H1 (cell line): Measurements from ENCODE around the gene SLC25A30. TPM values are rescaled to one million over a fixed set of nuclear protein-coding genes. Genes with fewer than 3 reads are reported as not detected.

Experiments
- CTCF ChIA-PET: fragments of 300-600 bp; sonication (Branson Sonifier 250); formaldehyde crosslinking; loops from one replicate; lab custom pipeline; 2021; ENCODE audit not compliant: partially characterized antibody; lab: Charles Lee
- POLR2A ChIA-PET: fragments of 300-600 bp; sonication (Branson Sonifier 250); formaldehyde crosslinking; loops from one replicate; lab custom pipeline; 2021; ENCODE audit warnings: inconsistent platforms; ENCODE audit not compliant: partially characterized antibody; lab: Charles Lee
- DNase-seq, 2 experiments: peaks; one replicate each; pipeline versions ENCODE4 v3.0.0 to v3.0.0-alpha.2; 2010 to 2022; ENCODE audit warnings: low spot score in 2 of 2, low read depth in 1 of 2, mixed read lengths in 1 of 2
- FAIRE-seq: peaks from 2 replicates; lab custom pipeline; 2011; peaks lifted over from hg19 to GRCh38; lab: Jason Lieb, UNC
- H2AFZ ChIP-seq: 2 replicates; pipeline ENCODE4 v1.8.1; 2012; ENCODE audit warnings: low read length, inconsistent platforms
- H2AK5ac ChIP-seq: 2 replicates; pipeline ENCODE4 v1.6.1; 2013; ENCODE audit warnings: low read depth, low read length
- H2BK120ac ChIP-seq: replicated peaks from 2 replicates; pipeline ENCODE3; 2013; ENCODE audit warnings: low read depth, low read length, inconsistent platforms
- H2BK12ac ChIP-seq: 2 replicates; pipeline ENCODE4 v1.6.1; 2013; ENCODE audit warnings: low read depth, low read length
- H2BK15ac ChIP-seq: 2 replicates; pipeline ENCODE4 v1.6.1; 2013; ENCODE audit warnings: low read length
- H2BK20ac ChIP-seq: 2 replicates; pipeline ENCODE4 v1.6.1; 2013; ENCODE audit warnings: low read length
- H2BK5ac ChIP-seq: 2 replicates; pipeline ENCODE4 v1.6.1; 2013; ENCODE audit warnings: low read depth, low read length
- H3K14ac ChIP-seq: 2 replicates; pipeline ENCODE4 v1.6.1; 2013; ENCODE audit warnings: inconsistent platforms; ENCODE audit not compliant: insufficient read length
- H3K18ac ChIP-seq: 2 replicates; pipeline ENCODE4 v1.6.1; 2013; ENCODE audit warnings: low read length; ENCODE audit errors: extremely low read depth
- H3K23ac ChIP-seq: 2 replicates; pipeline ENCODE4 v1.6.1; 2013; ENCODE audit warnings: inconsistent platforms; ENCODE audit not compliant: insufficient read length
- H3K23me2 ChIP-seq: 2 replicates; pipeline ENCODE4 v1.6.1; 2013; ENCODE audit warnings: low read depth, low read length
- H3K27ac ChIP-seq: 2 replicates; pipeline ENCODE4 v1.6.1; 2011; ENCODE audit warnings: low read depth, low read length, inconsistent platforms
- H3K27me3 ChIP-seq, 4 experiments: replicated peaks in 1 of 4; 1 replicate in 1 of 4; 2 replicates in 3 of 4; pipeline versions ENCODE4 v1.6.1 to v1.8.1; 2011 to 2013; ENCODE audit warnings: low read length in 3 of 4, mild to moderate bottlenecking in 3 of 4, inconsistent platforms in 2 of 4, mixed read lengths in 2 of 4, moderate library complexity in 1 of 4; ENCODE audit not compliant: control insufficient read depth in 3 of 4, insufficient read depth in 3 of 4; ENCODE audit errors: extremely low read depth in 1 of 4
- H3K36me3 ChIP-seq, 4 experiments: 2 replicates each; pipeline versions ENCODE4 v1.6.1 to v1.8.1; 2011 to 2013; ENCODE audit warnings: mild to moderate bottlenecking in 4 of 4, low read length in 3 of 4, moderate library complexity in 2 of 4, control low read depth in 1 of 4, inconsistent platforms in 1 of 4; ENCODE audit not compliant: insufficient read depth in 4 of 4, control insufficient read depth in 2 of 4
- H3K4ac ChIP-seq: replicated peaks from 2 replicates; pipeline ENCODE3; 2013; ENCODE audit warnings: low read length, low read depth, mixed read lengths, inconsistent platforms; ENCODE audit not compliant: insufficient read length
- H3K4me1 ChIP-seq, 4 experiments: replicated peaks in 1 of 4; 1 replicate in 1 of 4; 2 replicates in 3 of 4; pipeline versions ENCODE4 v1.6.1 to v1.8.1; 2011 to 2013; ENCODE audit warnings: low read length in 3 of 4, inconsistent platforms in 2 of 4, mixed read lengths in 1 of 4; ENCODE audit not compliant: insufficient read depth in 4 of 4, control insufficient read depth in 3 of 4
- H3K4me2 ChIP-seq, 2 experiments: 2 replicates each; pipeline versions ENCODE4 v1.6.1 to v1.8.1; 2011 to 2013; ENCODE audit warnings: low read depth in 2 of 2, low read length in 2 of 2, control low read depth in 1 of 2, inconsistent platforms in 1 of 2, mild to moderate bottlenecking in 1 of 2; ENCODE audit not compliant: insufficient read depth in 1 of 2
- H3K4me3 ChIP-seq, 4 experiments: fragments of 200-600, 300-600 bp in 1 of 4; sonication (generic), shearing (Covaris generic), sonication (Bioruptor Twin) in 1 of 4; 2 replicates each; pipeline versions ENCODE4 v1.5.1 to v1.8.1; 2011 to 2016; ENCODE audit warnings: low read length in 4 of 4, low read depth in 3 of 4, control low read depth in 2 of 4, inconsistent platforms in 2 of 4, mild to moderate bottlenecking in 2 of 4, mixed read lengths in 1 of 4, moderate library complexity in 1 of 4; ENCODE audit not compliant: insufficient read depth in 2 of 4; ENCODE audit errors: extremely low read depth in 1 of 4
- H3K56ac ChIP-seq: replicated peaks from 2 replicates; pipeline ENCODE3; 2013; ENCODE audit warnings: low read depth, mild to moderate bottlenecking, mixed read lengths, low read length, inconsistent platforms; ENCODE audit not compliant: insufficient read length
- H3K79me1 ChIP-seq: 2 replicates; pipeline ENCODE4 v1.6.1; 2013; ENCODE audit warnings: low read depth, low read length, control low read depth
- H3K79me2 ChIP-seq, 2 experiments: 2 replicates each; pipeline versions ENCODE4 v1.6.1 to v1.8.1; 2012 to 2013; ENCODE audit warnings: low read length in 2 of 2, mild to moderate bottlenecking in 2 of 2, inconsistent platforms in 1 of 2; ENCODE audit not compliant: insufficient read depth in 2 of 2, control insufficient read depth in 1 of 2
- H3K9ac ChIP-seq, 4 experiments: replicated peaks in 1 of 4; 1 replicate in 1 of 4; 2 replicates in 3 of 4; pipeline versions ENCODE4 v1.6.1 to v1.8.1; 2011 to 2013; ENCODE audit warnings: low read depth in 3 of 4, low read length in 3 of 4, control low read depth in 2 of 4, mild to moderate bottlenecking in 2 of 4, moderate library complexity in 2 of 4, inconsistent platforms in 1 of 4; ENCODE audit errors: extremely low read depth in 1 of 4
- H3K9me3 ChIP-seq, 2 experiments: 2 replicates each; pipeline versions ENCODE4 v1.6.1 to v1.8.1; 2012 to 2013; ENCODE audit warnings: mild to moderate bottlenecking in 2 of 2, moderate library complexity in 2 of 2, control low read depth in 1 of 2, inconsistent platforms in 1 of 2, low read depth in 1 of 2, low read length in 1 of 2, mixed read lengths in 1 of 2; ENCODE audit not compliant: insufficient read depth in 2 of 2
- H4K20me1 ChIP-seq, 2 experiments: replicated peaks in 1 of 2; 2 replicates each; pipeline versions ENCODE3 to v1.8.1; 2011 to 2013; ENCODE audit warnings: inconsistent platforms in 2 of 2, low read length in 2 of 2, mild to moderate bottlenecking in 1 of 2; ENCODE audit not compliant: insufficient read depth in 2 of 2, control insufficient read depth in 1 of 2
- H4K5ac ChIP-seq: 2 replicates; pipeline ENCODE4 v1.6.1; 2013; ENCODE audit warnings: low read length, low read depth, mixed read lengths, inconsistent platforms; ENCODE audit not compliant: insufficient read length
- H4K8ac ChIP-seq: 2 replicates; pipeline ENCODE4 v1.8.0; 2013; ENCODE audit warnings: mild to moderate bottlenecking, moderate library complexity, low read length, inconsistent platforms; ENCODE audit not compliant: insufficient read depth; ENCODE audit errors: extremely low read depth
- H4K91ac ChIP-seq: replicated peaks from 2 replicates; pipeline ENCODE3; 2013; ENCODE audit warnings: low read length, mixed read lengths, inconsistent platforms; ENCODE audit not compliant: insufficient read length
- ASH2L ChIP-seq: fragments of 200-600, 300-600 bp; sonication (generic); IDR thresholded peaks from one replicate; pipeline ENCODE4 v1.7.1; 2017; ENCODE audit warnings: low read length
- CTBP2 ChIP-seq: IDR thresholded peaks from 2 replicates; pipeline ENCODE4 v1.7.0; 2011; ENCODE audit warnings: borderline replicate concordance, mild to moderate bottlenecking, moderate library complexity, mixed read lengths, low read length; ENCODE audit not compliant: insufficient read depth, insufficient read length
- EP300 ChIP-seq, 2 experiments: IDR thresholded peaks; 1 replicate in 1 of 2; 2 replicates in 1 of 2; pipeline ENCODE4 v1.6.1; 2011 to 2012; ENCODE audit warnings: low read depth in 2 of 2, low read length in 2 of 2, mild to moderate bottlenecking in 2 of 2, borderline replicate concordance in 1 of 2, inconsistent platforms in 1 of 2, moderate library complexity in 1 of 2
- GTF2F1 ChIP-seq: IDR thresholded peaks from 2 replicates; pipeline ENCODE4 v1.6.1; 2012; ENCODE audit warnings: low read depth, low read length, improper control_type of control experiment, borderline replicate concordance
- HDAC6 ChIP-seq: IDR thresholded peaks from one replicate; pipeline ENCODE4 v1.7.1; 2012; ENCODE audit warnings: low read depth, mild to moderate bottlenecking, inconsistent platforms, low read length, moderate library complexity
- KDM1A ChIP-seq: fragments of 200-600, 300-600 bp; sonication (generic); IDR thresholded peaks from 2 replicates; pipeline ENCODE4 v1.7.1; 2016; ENCODE audit warnings: mild to moderate bottlenecking, low read length, borderline replicate concordance
- POLR2A ChIP-seq, 2 experiments: IDR thresholded peaks; 1 replicate in 1 of 2; 2 replicates in 1 of 2; pipeline ENCODE4 v1.6.1; 2011; ENCODE audit warnings: low read depth in 2 of 2, low read length in 2 of 2, mild to moderate bottlenecking in 2 of 2; ENCODE audit errors: control extremely low read depth in 1 of 2
- RBBP5 ChIP-seq: IDR thresholded peaks from 2 replicates; pipeline ENCODE4 v1.7.1; 2012; ENCODE audit warnings: low read depth, mild to moderate bottlenecking, inconsistent platforms, low read length, moderate library complexity, borderline replicate concordance
- SP1 ChIP-seq: IDR thresholded peaks from 2 replicates; pipeline ENCODE4 v1.6.1; 2011; ENCODE audit warnings: low read depth, low read length
- SUZ12 ChIP-seq: fragments of 200-600 bp; sonication (generic); IDR thresholded peaks from 2 replicates; pipeline ENCODE4 v1.6.1; 2012; ENCODE audit warnings: mild to moderate bottlenecking, inconsistent platforms, low read length, moderate library complexity, mixed read lengths
- TBP ChIP-seq: IDR thresholded peaks from 2 replicates; pipeline ENCODE4 v1.6.1; 2011; ENCODE audit warnings: low read depth, low read length, improper control_type of control experiment
- TCF12 ChIP-seq: IDR thresholded peaks from 2 replicates; pipeline ENCODE4 v1.6.1; 2011; ENCODE audit warnings: low read depth, mild to moderate bottlenecking, low read length
- TEAD4 ChIP-seq: IDR thresholded peaks from 2 replicates; pipeline ENCODE4 v1.6.1; 2012; ENCODE audit warnings: low read depth, low read length, inconsistent platforms, mixed read lengths
- ZNF274 ChIP-seq: IDR thresholded peaks from 2 replicates; pipeline ENCODE4 v1.7.0; 2012; ENCODE audit warnings: low read length, borderline replicate concordance; ENCODE audit errors: extremely low read depth
- WGBS, 2 experiments: shearing (Covaris generic) in 1 of 2; methylation state at CpG; one replicate each; pipeline versions ENCODE4 v1.1.6 to v1.1.7; 2013 to 2015; ENCODE audit warnings: low lambda C conversion rate in 2 of 2, mixed read lengths in 2 of 2, inconsistent platforms in 1 of 2, low coverage in 1 of 2, missing lambda C conversion rate in 1 of 2; ENCODE audit not compliant: insufficient replicate concordance in 2 of 2, insufficient coverage in 1 of 2, insufficient read length in 1 of 2; ENCODE audit errors: extremely low coverage in 1 of 2, missing lambda C conversion rate in 1 of 2; 5-methylcytosine and 5-hydroxymethylcytosine counted together
- polyA plus RNA-seq, 7 experiments: library from polyadenylated mRNA; depleted of rRNA in 3 of 7; stranded (reverse) in 5 of 7; unstranded in 2 of 7; fragments of >200 nt in 5 of 7; fragments of 200-250 nt in 2 of 7; gene quantifications; 1 replicate in 5 of 7; 2 replicates in 1 of 7; 4 replicates in 1 of 7; pipeline versions ENCODE4 v1.2.1 to v1.2.3, GENCODE V29; 2011 to 2013; ENCODE audit warnings: missing spikeins in 2 of 7, mixed read lengths in 2 of 7
- total RNA-seq: library from RNA; stranded (reverse); fragmentation: NEBNext Ultra II Directional; extraction: Animal tissue kit (Norgen Biotek cat#: 25700); gene quantifications from 2 replicates; pipeline ENCODE4 v1.2.1, GENCODE V29; 2021

SLC25A30 gene
- total and polyA plus RNA-seq, 2 of the 8 experiments (the other 6 are each of a cell fraction or from before 2014, with no cell fraction given), result 2.1 to 8.7 TPM

DNA sequence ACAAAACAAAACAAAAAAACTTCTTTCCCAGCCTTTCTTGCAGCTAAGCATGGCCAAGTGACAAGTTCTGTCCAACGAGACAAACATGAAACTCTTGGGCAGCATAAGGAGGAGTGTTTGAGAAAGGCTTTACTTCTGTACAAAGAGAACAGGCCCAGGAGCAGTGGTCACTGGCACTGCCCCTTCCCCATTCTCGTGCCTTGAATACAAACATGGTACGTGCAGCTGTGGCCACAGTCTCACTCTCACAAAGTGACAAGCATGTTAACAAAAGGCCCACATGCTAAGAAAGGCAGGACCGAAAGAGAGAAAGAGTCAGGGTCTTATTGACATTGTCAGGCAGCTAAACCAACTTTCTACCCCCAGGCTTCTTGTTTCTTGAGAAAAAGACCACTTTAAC lies 19.8 kb upstream of the SLC25A30 start:
- Histone ChIP-seq H3K23me2 (no peaks in the 10 kb centered on the region), H2BK12ac (no peak overlapping the region), H3K14ac (no peak overlapping the region), H3K4ac (no peak overlapping the region), H3K4me3 (no peak overlapping the region), H2AFZ (no peak overlapping the region), H3K9ac (no peak overlapping the region), H3K23ac (no peak overlapping the region), H3K36me3 (no peaks in the 10 kb centered on the region), H2BK5ac (no peak overlapping the region), H4K8ac (no peak overlapping the region), H2BK20ac (no peak overlapping the region), H4K91ac (no peak overlapping the region), H2BK120ac (no peak overlapping the region), H3K79me2 (no peaks in the 10 kb centered on the region), H4K5ac (no peak overlapping the region), H3K18ac (no peak overlapping the region), H3K27ac (no peak overlapping the region), H3K4me1 (peaks cover 0 to 3% (median 0%) of the 10 kb centered on the region in 4 experiments; a peak in 1 of 7 replicates), H3K56ac (no peak overlapping the region), H3K9me3 (no peaks in the 10 kb centered on the region), H3K27me3 (no peaks in the 10 kb centered on the region), H2AK5ac (no peak overlapping the region), H2BK15ac (no peak overlapping the region), H3K79me1 (no peaks in the 10 kb centered on the region), H4K20me1 (no peaks in the 10 kb centered on the region), H3K4me2 (no peak overlapping the region)
- ChIA-PET CTCF (interaction anchor here (0.7 kb wide), 1 partner anchor 77 kb away, joined by 3 read pairs; no protein-coding TSS in a partner anchor), POLR2A (interaction anchor here (2.1 kb wide), 1 partner anchor 27 kb away, joined by 4 read pairs; the partner anchor contains the start of gene COG3)
- FAIRE-seq (no peak), DNase-seq (no peak)
- WGBS, 2 experiments, result 82% methylated on average over 4 of the region's 4 CpGs; no CpG with 5 or more reads in 1 of the 2 experiments
- TF ChIP-seq SP1 (no peak), POLR2A (IDR thresholded peaks at IDR 0.05; ENCODE audit: control extremely low read depth in 1 of 2, low read depth in 2 of 2, low read length in 2 of 2) (no peak), GTF2F1 (no peak), TEAD4 (no peak), TCF12 (no peak), RBBP5 (no peak), KDM1A (no peak), ZNF274 (no peak), CTBP2 (no peak), HDAC6 (no peak), TBP (no peak), ASH2L (no peak), EP300 (IDR thresholded peaks at IDR 0.05; ENCODE audit: borderline replicate concordance in 1 of 2, low read depth in 2 of 2, low read length in 2 of 2) (no peak), SUZ12 (no peak)
